ENCODE results near the gene SPATA32.

SPATA32 gene

GRCh38 chr17:45230787-45231480 lies 31.0 kb downstream of the SPATA32 start:
- TF ChIP-seq SIN3A (IDR thresholded peaks at IDR 0.05; ENCODE audit: borderline replicate concordance, insufficient read depth, low read length): no peak
- TF ChIP-seq FOXP2 (optimal IDR thresholded peaks at IDR 0.05; ENCODE audit: borderline replicate concordance, extremely low read depth, extremely low read length, insufficient read depth): no peak
- no peak for TF ChIP-seq POLR2AphosphoS5 (IDR thresholded peaks at IDR 0.05; ENCODE audit: low read depth, low read length)
- no peak for TF ChIP-seq TAF1 (IDR thresholded peaks at IDR 0.05; ENCODE audit: borderline replicate concordance, insufficient read depth, low read length)
- TF ChIP-seq REST (IDR thresholded peaks at IDR 0.05; ENCODE audit: insufficient read depth in 1 of 2, low read depth in 2 of 2, low read length in 2 of 2): no peak

- TF ChIP-seq TAF1 (IDR thresholded peaks at IDR 0.05; ENCODE audit: borderline replicate concordance, insufficient read depth, low read length) (no peak), FOXP2 (optimal IDR thresholded peaks at IDR 0.05; ENCODE audit: borderline replicate concordance, extremely low read depth, extremely low read length, insufficient read depth) (no peak), POLR2AphosphoS5 (IDR thresholded peaks at IDR 0.05; ENCODE audit: low read depth, low read length) (no peak), SIN3A (IDR thresholded peaks at IDR 0.05; ENCODE audit: borderline replicate concordance, insufficient read depth, low read length) (no peak), REST (IDR thresholded peaks at IDR 0.05; ENCODE audit: insufficient read depth in 1 of 2, low read depth in 2 of 2, low read length in 2 of 2) (no peak)
These were observed 31.5 kb downstream of the SPATA32 start for GRCh38 chr17:45230410-45230786.

GRCh38 chr17:45229681-45230409 lies 32.0 kb downstream of the SPATA32 start:
- TF ChIP-seq TAF1 (IDR thresholded peaks at IDR 0.05; ENCODE audit: borderline replicate concordance, insufficient read depth, low read length) (no peak), REST (IDR thresholded peaks at IDR 0.05; ENCODE audit: insufficient read depth in 1 of 2, low read depth in 2 of 2, low read length in 2 of 2) (no peak), POLR2AphosphoS5 (IDR thresholded peaks at IDR 0.05; ENCODE audit: low read depth, low read length) (no peak)

GRCh38 chr17:45228763-45229539 lies 32.9 kb downstream of the SPATA32 start:
- no peak for TF ChIP-seq TAF1 (IDR thresholded peaks at IDR 0.05; ENCODE audit: borderline replicate concordance, insufficient read depth, low read length)
- TF ChIP-seq POLR2AphosphoS5 (IDR thresholded peaks at IDR 0.05; ENCODE audit: low read depth, low read length): no peak
- TF ChIP-seq SIN3A (IDR thresholded peaks at IDR 0.05; ENCODE audit: borderline replicate concordance, insufficient read depth, low read length): no peak
- TF ChIP-seq REST (IDR thresholded peaks at IDR 0.05; ENCODE audit: insufficient read depth in 1 of 2, low read depth in 2 of 2, low read length in 2 of 2): peak in 1 of 2 experiments; percentile 40; a peak in 1 of 4 replicates
- peak; percentile 73 for TF ChIP-seq FOXP2 (optimal IDR thresholded peaks at IDR 0.05; ENCODE audit: borderline replicate concordance, extremely low read depth, extremely low read length, insufficient read depth)

All from PFSK-1 (cell line).